Activated CD4-positive, alpha-beta T cell treated with anti-CD3 and anti-CD28 coated beads for 48 hours (primary cell): ENCODE measurements around the gene TMEM37.

Experiments
- DNase-seq: peaks from one replicate; pipeline ENCODE4 v3.0.0-alpha.2; 2020

The TMEM37 gene

DNA sequence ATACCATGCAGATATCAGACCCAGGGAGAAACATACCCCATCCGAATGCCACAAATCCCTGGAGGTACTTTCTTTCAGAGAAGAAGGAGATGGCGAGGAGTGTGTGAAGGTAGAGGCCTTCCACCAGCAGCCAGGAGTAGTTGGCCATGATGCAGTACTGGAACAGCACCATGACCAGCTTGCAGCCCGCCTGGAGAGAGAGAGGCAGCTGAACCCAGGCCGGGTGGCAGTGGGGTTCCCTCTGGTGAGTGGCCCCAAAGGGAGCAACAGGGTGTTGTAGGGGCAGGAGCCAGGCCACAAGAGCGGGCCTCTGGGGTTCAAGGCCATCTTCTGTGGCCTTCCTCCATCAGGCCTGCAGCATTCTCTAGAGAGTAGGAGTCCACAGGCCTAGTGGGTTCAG is 30.2 kb downstream of the TMEM37 start:
- no peak for DNase-seq

DNA sequence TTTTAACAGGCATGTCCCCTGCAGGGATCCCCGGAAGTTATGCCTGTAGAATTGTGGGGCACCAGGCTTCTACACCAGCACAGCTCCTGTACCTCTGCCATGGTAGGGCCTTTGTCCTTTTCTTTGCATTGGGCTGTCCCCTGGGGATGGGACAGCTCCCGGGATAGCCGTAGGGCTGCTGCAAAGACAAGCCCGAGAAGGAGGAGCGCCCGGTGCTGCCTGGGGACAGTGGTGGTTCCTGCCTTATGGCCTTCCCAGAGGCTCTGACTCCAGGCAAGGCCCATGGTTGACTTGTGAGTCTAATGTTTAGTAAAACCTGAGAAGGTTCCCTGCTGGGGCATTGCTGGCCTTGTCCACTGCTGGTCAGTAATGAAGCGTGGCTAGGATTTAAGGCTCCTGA is 30.9 kb downstream of the TMEM37 start:
- DNase-seq = no peak

DNA sequence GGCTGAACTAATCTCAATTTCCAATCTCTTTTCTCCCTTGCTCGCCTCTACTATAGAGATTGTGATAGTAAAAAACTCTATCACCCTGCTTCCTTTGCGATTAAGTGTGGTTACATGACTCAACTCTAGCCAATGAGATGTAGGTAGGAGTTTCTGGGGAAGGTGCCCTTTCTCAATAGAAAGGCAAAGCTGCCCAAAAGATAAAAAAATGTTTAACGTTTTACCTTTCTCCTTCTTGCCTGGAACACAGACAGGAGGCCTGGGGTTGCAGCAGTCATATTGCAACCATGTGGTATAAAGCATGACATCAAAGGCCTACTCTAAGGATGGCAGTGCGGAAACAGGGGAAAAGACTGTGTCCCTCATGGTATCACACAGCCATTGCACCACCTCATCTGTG is 31.5 kb downstream of the TMEM37 start:
- peak; percentile 24 for DNase-seq

DNA sequence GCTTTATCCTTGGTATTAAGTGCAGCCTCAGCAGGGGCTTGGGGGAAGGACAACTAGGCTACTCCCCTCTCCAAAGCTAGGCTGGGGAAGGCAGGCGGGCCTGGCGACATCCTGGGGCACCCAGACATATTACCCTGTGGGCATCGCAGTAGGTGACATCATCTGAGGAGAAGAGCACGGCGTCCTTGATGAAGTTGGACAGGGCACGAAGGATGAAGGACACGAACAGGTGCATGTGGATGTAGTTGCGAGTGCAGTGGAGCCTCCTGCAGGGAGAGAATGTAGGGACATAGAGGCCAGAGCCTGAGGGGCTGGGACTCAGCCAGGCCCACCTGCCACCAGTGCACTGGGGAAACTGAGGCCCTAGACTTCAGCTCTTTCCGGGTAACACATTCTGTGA is 32.3 kb downstream of the TMEM37 start:
- DNase-seq = no peak

DNA sequence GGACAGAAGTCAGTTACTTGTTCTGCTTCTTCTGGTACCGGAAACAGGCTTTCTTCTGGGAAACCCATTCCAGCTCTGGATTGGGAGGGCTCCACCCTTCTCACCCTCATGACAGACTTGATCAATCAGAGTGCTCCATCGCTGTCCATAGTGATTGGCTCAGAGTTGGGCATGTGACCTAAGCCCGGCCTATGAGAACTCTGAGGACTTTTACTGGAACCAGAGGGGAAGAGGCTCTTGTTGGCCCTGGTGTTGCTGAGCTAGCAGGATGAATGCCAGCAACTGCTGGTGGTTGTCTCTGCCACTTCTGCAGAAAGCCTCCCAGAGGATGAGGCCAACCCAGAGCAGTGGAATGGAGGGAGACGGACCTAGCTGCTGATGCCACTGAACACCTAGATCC is 33.3 kb downstream of the TMEM37 start:
- DNase-seq = no peak

DNA sequence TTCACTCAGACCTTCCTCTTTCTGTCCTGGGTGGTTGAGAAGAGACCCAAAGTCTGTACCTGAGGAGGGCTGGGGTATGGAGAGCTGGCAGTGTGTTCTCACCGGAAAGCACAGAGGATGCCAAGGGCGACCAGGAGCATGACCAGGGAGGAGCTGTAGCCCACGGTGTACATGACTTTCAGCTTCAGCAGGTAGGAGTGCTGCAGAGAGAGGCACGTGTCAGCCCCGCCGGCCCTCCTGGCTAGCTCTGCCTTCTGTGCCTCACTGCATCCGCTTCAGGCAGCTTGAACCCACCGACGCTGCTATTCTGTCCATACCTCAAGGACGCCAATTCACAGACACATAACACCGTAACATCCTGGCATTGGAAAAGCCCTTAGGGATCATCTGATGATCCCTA is 34.0 kb downstream of the TMEM37 start:
- DNase-seq = no peak

DNA sequence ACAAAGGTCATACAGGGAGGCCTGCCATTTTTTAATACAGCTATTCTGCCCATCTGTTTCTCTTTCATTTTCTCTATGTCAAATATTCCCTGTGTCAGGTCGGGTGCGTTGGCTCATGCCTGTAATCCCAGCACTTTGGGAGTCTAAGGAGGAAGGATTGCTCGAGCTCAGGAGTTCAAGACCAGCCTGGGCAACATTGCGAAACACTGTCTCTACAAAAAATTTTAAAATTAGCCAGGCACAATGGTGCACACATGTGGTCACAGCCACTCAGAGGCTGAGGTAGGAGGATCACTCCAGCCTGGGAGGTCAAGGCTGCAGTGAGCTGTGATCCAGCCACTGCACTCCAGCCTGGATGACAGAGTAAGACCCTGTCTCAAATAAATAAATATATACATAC is 34.7 kb downstream of the TMEM37 start:
- no peak for DNase-seq

DNA sequence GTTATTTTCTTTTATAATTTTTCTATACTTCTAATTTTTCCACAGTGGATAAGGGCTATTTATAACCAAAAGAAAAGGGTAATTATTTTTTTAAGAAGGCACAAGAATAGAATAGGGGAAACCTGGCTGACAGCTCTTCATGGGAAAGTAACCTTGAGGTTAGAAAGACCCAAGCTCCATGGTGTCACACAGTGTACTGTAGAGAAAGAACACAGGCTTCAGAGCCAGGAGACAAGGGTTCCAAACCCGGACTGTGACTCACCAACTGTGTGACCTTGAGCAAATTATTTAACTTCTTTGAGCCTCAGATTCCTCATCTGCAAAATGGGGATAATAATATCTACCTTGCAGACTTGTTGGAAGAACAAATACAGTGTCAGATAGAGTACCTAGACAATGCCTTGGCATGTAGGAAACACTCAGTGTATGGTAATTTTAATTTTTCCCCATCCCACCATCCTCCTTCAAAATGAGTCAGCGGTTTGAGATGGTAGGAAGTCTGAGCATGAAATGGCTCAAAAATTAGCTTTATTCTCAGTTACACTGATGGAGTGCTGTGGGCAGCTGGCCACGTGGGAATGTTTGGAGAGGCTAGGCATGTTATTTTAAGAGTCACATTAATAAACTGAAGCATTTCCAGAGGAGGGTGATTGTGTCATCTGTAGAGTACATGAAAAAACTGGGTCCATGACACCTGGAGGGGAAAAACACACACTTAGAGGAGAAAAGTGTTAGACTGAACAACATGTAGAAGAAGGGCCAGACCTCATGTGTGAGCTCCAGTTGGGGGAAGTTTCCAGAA is 36.7 kb downstream of the TMEM37 start:
- no peak for DNase-seq

DNA sequence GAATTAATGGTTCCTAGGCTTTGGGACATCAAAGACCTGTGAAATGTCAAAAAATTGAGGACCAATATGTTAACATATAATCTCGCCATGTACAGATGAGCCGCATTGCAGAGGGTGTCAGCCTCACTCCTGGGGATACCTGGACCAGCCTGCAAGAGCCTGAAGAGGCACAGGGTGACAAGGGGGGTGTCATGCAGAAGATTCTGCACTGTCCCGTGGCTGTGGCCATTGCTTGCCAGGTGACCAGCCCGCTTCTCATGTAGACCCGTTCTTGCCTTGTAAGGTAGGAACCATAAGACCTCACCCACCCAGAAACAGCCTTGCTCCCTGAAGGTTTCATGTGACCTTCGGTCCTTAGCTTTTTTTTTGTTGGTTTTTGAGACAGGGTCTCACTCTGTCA is 37.5 kb downstream of the TMEM37 start:
- DNase-seq = no peak

DNA sequence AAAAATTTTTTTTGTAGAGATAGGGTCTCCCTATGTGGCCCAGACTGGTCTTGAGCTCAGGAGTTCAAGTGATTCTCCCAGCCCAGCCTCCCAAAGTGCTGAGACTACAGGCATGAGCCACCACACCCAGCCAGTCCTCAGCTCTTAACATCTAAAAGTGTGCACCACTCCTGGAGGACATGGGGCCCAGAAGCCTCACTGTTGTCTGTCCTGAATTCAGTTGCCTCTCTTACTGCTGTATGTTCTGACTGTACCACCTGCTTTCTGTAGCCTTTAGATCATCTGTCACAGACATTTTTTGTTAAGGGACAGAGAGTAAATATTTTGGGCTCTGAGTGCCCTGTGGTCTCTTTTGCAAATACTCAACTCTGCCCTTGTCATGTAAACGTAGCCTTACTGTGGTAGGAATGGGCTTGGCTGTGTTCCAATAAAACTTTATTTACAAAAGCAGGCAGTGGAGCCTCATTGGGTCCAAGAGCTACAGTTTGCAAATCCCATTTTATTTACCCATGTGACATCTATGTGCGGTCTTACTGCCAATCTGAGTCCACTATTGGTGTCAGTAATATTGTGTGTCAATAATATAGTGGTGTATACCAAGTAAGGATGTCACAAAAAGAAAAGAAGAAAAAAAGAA is 38.1 kb downstream of the TMEM37 start:
- DNase-seq = no peak

DNA sequence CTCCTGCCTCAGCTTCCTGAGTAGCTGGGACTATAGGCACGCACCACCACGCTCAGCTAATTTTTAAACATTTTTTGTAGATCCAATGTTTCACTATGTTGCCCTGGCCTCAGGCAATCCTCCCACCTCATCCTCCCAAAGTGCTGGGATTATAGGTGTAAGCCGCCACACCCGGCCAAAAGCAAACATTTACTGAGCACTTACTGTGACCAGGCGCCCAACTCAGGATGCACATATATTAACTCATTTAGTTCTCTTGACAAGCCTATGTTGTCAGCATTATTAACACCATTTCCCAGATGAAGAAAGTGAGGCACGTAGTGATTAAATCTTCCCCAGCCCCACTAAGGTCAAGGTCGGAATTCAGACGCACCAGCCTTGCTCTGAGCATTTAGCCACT is 41.1 kb downstream of the TMEM37 start:
- DNase-seq = no peak

DNA sequence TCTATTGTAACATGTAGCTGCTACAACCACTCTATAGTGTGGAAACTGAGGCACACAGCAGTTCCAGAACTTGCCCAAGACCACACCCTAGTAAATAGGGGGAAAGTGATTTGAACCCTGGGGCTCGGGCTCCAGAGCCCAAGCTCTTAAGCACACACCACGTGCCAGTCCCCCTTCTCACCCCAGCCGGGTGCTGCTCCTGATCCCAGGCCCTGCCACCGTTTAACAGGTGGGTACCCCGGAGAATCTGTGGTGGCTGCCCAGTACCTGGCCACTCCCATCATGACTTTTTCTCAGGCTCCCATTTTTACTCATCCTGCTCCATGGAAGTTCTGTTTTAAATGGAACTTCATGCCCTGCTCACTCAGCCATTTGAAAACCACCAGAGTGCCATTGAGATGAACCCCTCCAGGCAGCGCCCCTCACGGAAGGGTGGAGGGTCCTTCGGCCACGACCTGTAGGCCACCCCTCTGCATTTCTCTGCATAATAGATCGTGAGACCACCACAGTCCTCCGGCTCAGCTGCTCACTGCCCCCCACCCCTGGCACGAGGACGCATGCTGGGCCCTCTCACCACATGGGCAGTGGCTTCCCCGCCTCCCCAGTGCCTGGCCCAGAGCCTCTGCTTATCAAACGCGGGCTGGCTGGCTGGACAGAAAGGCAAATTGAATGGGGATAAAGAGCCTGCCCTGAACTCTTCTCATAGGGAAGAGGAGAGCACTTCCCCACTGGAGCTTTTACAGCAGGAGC is 42.1 kb downstream of the TMEM37 start:
- no peak for DNase-seq

DNA sequence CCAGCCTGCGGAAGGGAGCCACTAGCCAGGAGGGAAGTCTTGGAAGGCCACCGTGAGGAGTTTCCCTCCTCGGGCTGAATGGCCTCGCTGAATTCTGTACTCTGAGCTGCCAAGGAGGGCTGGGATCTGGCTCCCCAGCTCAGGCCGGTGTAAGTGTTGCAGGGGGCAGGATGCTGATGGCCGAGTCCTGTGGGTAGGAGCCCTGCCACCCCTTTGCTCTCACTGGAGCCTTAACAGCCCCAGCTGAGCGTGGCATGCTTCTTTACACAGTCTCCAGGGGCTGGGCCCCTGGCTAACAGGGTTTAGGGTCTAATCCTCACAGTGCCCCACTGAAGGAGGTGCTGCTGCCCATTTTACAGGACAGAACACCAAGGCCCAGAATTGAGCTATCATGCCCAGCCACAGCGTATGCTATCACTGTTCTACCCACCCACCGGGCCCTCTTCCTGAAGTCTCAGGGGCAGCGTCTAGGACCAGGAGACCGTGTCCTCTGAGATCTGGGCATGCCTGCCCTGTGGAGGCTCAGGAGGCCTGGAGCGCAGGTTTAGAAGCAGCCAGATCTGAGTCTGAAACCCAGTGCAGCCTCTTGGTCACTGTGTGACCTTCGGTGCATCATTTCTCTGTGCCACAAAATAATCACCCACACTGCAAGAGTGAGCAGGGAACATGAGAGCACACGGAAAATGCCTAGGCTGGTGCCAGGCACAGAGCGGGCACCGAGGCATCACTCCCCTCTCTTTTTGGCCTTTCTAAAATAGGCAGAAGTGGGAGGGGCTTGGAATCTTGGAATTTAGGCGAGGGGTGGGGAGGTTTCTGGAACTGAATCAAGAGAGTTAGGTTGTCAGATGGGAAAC is 42.9 kb downstream of the TMEM37 start:
- no peak for DNase-seq

DNA sequence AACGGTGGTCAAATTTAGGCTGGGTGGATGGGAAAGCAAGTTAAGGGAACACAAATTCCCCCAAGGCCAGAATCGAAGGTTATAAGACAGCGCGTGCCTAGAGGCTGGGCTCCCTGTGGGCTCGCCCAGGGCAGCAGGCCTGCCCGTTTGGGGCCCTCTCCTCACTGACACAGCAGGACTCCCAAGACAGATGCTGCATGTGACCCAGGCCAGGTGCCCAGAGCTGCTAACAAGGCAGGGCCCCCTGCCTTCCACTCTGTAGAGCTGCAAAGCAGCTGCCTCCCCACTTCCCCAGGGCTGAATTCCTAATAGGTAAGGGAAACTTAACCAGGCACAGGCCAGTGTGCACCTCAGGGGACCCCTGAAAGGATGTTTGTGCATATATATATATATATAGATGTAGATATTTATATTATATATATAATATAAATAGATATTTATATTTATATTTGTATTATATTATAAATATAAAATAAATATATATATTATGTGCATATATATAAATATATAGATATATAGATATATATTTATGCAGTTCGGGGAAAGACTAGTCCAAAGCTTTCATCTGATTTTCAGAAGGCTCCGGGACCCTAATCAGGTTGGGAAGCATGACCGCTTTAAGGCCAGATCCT is 43.7 kb downstream of the TMEM37 start:
- DNase-seq = no peak

DNA sequence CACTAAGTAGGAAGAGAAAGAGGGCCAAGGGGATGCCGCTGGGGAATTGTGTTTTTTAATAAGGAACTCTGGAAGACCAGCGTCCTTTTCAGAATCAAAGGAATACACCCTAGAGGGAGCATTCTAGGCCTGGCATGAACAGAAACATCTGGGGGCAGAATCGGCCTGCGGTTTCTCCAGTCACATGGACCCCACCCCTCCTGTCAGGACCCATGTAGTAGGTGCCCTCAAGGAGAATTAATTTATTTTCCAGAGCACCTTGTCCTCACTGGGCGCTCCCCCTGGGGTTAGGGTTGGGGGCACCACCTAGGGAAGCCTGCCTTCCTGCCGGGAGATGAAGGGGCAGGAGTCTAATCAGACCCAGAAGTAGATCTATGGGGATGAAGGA is 44.2 kb downstream of the TMEM37 start:
- DNase-seq = no peak

DNA sequence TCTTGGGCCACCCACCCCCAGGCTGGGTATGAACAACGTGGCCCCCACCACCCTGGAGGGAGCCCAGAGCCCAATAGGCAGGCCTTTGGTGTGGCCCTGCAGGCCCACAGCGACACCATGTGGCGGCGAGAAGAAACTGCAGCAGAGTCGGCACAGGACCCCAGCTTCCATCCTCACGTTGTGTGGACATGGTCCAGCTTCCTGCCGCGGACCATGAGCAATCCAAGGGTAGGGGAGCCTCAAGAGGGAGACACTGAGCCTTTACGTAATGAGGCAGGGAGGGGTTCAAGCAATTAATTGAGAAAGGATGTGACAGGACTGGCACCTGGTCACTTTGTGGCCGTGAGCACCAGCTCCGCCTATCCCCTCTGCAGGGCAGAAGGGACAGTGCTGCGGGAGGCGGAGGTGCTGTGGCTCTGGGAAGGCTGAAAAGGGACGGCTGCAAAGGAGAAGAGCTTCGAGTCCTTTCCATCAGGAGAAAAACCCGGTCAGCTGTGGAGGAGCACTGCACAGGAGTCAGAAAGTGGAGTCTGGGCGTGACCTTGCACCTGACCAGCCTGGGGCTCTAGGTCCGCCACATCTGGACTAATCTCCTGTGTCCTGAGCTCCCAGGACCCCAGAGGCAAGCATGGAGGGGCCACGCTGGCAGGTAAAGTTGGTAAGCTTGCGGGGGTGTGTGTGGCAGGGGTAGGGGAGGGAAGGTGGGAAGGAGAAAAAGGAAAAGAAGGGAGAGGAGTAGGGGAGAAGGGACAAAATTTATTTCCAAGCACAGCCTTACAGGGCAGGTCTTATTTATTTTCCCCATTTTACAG is 44.9 kb downstream of the TMEM37 start:
- peak; percentile 56 for DNase-seq

DNA sequence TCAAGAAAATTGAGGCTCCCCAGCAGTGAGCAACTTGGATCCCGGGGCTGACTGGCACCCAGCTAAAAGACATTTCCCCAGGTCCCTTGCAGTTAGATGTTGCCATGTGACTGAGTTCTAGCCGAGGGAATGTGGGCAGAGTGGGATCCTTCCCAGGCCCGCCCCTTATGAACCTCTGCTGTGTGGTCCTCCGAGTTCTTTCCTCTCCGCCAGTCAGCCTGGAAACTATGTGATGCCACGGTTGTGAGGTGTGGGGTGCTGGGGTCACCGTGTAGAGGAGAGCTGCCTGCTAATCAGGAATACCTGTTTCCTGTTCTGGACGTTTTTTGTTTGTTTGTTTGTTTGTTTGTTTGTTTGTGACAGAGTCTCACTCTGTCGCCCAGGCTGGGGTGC is 45.5 kb downstream of the TMEM37 start:
- no peak for DNase-seq

DNA sequence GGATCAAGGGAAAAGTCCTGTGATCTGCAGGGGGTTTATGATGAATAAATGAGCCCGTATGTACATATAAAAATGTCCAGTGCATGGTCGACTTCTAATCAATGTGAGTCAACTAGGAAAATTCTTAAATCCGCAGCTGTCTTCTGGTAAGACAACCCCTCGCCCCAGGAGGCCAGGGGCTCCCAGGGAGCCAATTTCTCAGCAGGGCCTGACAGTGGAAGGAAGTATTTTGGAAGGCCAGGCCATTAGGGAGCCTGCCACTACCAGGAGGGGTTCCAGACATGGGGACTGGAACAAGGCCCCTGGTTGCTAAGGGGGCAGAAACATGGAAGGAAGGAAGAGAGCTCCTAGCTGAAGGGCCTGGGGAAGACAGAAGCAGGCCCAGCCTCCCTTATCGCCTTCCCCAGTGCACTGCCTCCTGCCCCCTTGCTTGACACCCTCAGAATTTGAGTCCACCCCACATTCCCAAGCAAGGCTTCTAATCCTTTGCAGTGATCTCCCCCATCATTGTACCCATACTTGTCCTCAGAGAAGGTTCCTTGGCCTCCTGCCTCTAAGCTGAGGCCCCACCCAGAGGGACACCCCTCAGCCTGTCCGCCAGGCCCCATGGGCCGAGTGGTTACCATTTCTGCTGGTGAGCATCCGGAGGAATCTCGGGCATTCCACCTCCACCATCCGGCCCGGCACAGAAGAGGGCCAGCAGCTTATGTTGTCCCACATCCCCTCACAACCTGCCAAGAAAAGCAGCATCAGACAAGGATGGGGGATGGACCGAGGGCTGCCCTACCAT is 46.7 kb downstream of the TMEM37 start:
- DNase-seq = no peak

DNA sequence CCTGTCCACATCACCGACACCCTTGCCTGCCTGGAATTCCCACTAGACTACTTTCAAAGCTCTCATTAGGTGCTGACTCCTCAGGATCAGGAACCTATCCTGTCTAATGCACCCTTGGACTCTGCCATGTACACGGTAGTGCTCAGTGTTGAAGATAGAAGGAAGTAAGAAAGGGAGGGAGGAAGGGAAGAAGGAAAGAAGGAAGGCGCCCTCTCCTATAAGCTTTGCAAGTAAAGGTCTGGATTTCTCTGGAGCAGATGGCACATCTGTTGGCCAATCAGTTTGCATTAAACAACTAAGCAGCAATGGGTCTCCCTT is 47.3 kb downstream of the TMEM37 start:
- no peak for DNase-seq

DNA sequence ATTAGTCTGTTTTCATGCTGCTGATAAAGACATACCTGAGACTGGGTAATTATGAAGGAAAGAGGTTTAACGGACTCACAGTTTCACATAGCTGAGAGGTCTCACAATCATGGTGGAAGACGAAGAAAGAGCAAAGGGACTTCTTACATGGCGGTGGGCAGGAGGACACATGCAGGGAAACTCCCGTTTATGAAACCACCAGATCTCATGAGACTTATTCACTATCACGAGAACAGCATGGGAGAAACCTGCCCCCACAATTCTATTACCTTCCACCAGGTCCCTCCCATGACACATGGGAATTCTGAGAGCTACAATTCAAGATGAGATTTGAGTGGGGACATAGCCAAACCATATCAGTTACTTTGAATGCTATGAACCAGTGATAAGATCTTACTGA is 48.5 kb downstream of the TMEM37 start:
- no peak for DNase-seq

DNA sequence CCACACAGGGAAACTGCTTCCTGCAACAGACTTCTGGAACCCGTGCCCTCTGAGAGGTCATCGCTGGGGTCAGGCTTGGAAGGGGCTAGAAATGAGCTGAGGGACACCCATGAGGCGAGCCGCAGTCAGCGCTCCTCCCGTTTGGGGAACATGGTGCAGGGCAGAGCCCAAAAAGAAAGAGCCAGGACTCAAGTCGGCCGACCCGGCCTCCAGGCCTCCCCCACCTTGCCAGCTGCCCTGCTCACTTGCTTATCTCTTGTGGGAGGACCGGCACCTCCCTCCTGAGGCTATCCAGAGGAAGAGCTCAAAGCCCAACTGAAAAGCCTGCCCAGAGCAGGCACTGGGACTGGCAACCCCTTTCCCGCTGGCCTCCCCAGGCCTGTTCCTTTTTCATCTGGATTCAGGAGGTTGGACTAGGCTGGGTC is 49.1 kb downstream of the TMEM37 start:
- DNase-seq = no peak
